Endothelial cell of umbilical vein (primary cell): ENCODE data around the gene TEDC2.

Experiments
- CTCF ChIP-seq, 2 donors: IDR thresholded peaks; 1 replicate in 1 of 2; 2 replicates in 1 of 2; pipeline ENCODE4 v1.5.1; 2011; ENCODE audit warnings: low read length in 2 of 2, mild to moderate bottlenecking in 2 of 2, moderate library complexity in 2 of 2, control low read depth in 1 of 2, inconsistent platforms in 1 of 2, low read depth in 1 of 2; ENCODE audit not compliant: insufficient read depth in 1 of 2; ENCODE audit errors: extremely low read depth in 1 of 2
- JUN ChIP-seq: IDR thresholded peaks from 2 replicates; pipeline ENCODE4 v1.6.1; 2011; ENCODE audit warnings: borderline replicate concordance, low read depth; ENCODE audit not compliant: insufficient read length, insufficient read depth
- POLR2A ChIP-seq: IDR thresholded peaks from 2 replicates; pipeline ENCODE4 v1.6.1; 2012; ENCODE audit warnings: low read depth, mild to moderate bottlenecking, control low read depth, low read length
- POLR2AphosphoS5 ChIP-seq: IDR thresholded peaks from 2 replicates; pipeline ENCODE4 v1.6.1; 2012; ENCODE audit warnings: low read depth, mild to moderate bottlenecking, control low read depth, low read length, moderate library complexity; ENCODE audit not compliant: insufficient read depth

GRCh38 chr16:2427526-2427925 lies 32.4 kb upstream of the TEDC2 start:
- TF ChIP-seq CTCF (IDR thresholded peaks at IDR 0.05; ENCODE audit: extremely low read depth in 1 of 2, insufficient read depth in 1 of 2, low read depth in 1 of 2, low read length in 2 of 2) (no peak), JUN (no peak), POLR2A (no peak), POLR2AphosphoS5 (no peak)
